Osteocyte (in vitro differentiated cells): ENCODE data around the gene PPP2R5C. TPM values are rescaled to one million over a fixed set of nuclear protein-coding genes. Genes with fewer than 3 reads are reported as not detected.
"Not testable (repeated sequence)": the region's sequence is repeated elsewhere in the genome, so short reads cannot be mapped to it uniquely, and the experiment has no call there.

Experiments
- DNase-seq: peaks from one replicate; pipeline ENCODE4 v3.0.0; 2021; ENCODE audit warnings: mixed read lengths; ENCODE audit not compliant: unreplicated experiment; ENCODE audit errors: extremely low spot score
- H3K27ac Mint-ChIP-seq: one replicate; pipeline ENCODE4 v1.8.0; 2021; ENCODE audit warnings: mild to moderate bottlenecking, mixed read lengths; ENCODE audit not compliant: unreplicated experiment
- H3K27me3 Mint-ChIP-seq: one replicate; pipeline ENCODE4 v1.8.0; 2021; ENCODE audit warnings: mixed read lengths; ENCODE audit not compliant: unreplicated experiment
- H3K36me3 Mint-ChIP-seq: one replicate; pipeline ENCODE4 v1.8.0; 2021; ENCODE audit warnings: mixed read lengths; ENCODE audit not compliant: unreplicated experiment
- H3K4me1 Mint-ChIP-seq: one replicate; pipeline ENCODE4 v1.8.0; 2021; ENCODE audit warnings: mixed read lengths; ENCODE audit not compliant: unreplicated experiment
- H3K4me3 Mint-ChIP-seq: one replicate; pipeline ENCODE4 v1.8.0; 2021; ENCODE audit warnings: mild to moderate bottlenecking, moderate library complexity, mixed read lengths; ENCODE audit not compliant: unreplicated experiment
- H3K9me3 Mint-ChIP-seq: one replicate; pipeline ENCODE4 v1.8.0; 2021; ENCODE audit warnings: mixed read lengths; ENCODE audit not compliant: unreplicated experiment
- CTCF ChIP-seq: fragments of 200-600 bp; sonication (generic); IDR thresholded peaks from 2 replicates; pipeline ENCODE4 v1.5.0; 2021; ENCODE audit warnings: antibody characterized with exemption, mild to moderate bottlenecking, moderate library complexity
- long read RNA-seq: library from polyadenylated mRNA; unstranded; transcript quantifications from one replicate; pipeline ENCODE4 v2.0.0, GENCODE V29; 2021
- total RNA-seq: library from RNA; stranded (reverse); gene quantifications from 2 replicates; pipeline ENCODE4 v1.2.1, GENCODE V29; 2021

The PPP2R5C gene
- total RNA-seq, result 115 and 116 TPM in 2 replicates
- long read RNA-seq, full-length matches to known transcripts, result 170 of 246 reads
- long read RNA-seq, partial matches to known transcripts, result 64 of 246 reads
- long read RNA-seq, other reads (novel, unspliced or antisense), result 12 of 246 reads

GRCh38 chr14:101761032-101761880 is at the start of gene PPP2R5C:
Gene PPP2R5C, plus strand, starts transcription at chr14:101761709. Its CDS starts 185 bp downstream, at chr14:101761894.
- no peak for TF ChIP-seq CTCF
- Mint-ChIP-seq H3K4me3 (peak within 1 kb of the TSS; percentile 82), H3K27ac (peak within 1 kb of the TSS; percentile 34), H3K27me3 (peaks cover 22% of the 10 kb centered on the region), H3K4me1 (peaks cover 15% of the 10 kb centered on the region), H3K9me3 (no peaks in the 10 kb centered on the region), H3K36me3 (peaks cover 20% of the 10 kb centered on the region)
- peak; percentile 96 for DNase-seq

- not testable (repeated sequence) for H3K4me3 Mint-ChIP-seq, H3K27me3 Mint-ChIP-seq, H3K27ac Mint-ChIP-seq, H3K9me3 Mint-ChIP-seq, H3K36me3 Mint-ChIP-seq, DNase-seq
- peaks cover 14% of the 10 kb centered on the region for H3K4me1 Mint-ChIP-seq
These were observed 49.7 kb upstream of the PPP2R5C start for GRCh38 chr14:101711857-101712233.

- not testable (repeated sequence) for H3K4me3 Mint-ChIP-seq, H3K27me3 Mint-ChIP-seq, DNase-seq, H3K27ac Mint-ChIP-seq, H3K9me3 Mint-ChIP-seq, H3K36me3 Mint-ChIP-seq
- H3K4me1 Mint-ChIP-seq, result peaks cover 11% of the 10 kb centered on the region
These were observed 49.2 kb upstream of the PPP2R5C start for GRCh38 chr14:101712341-101712740.

- not testable (repeated sequence) for H3K9me3 Mint-ChIP-seq, H3K4me1 Mint-ChIP-seq, H3K36me3 Mint-ChIP-seq, H3K4me3 Mint-ChIP-seq, H3K27me3 Mint-ChIP-seq, DNase-seq, H3K27ac Mint-ChIP-seq
These were observed 48.4 kb upstream of the PPP2R5C start for GRCh38 chr14:101713091-101713490.

GRCh38 chr14:101713621-101714349 is 47.7 kb upstream of the PPP2R5C start:
- H3K9me3 Mint-ChIP-seq, result peaks cover 3% of the 10 kb centered on the region
- no peak overlapping the region for H3K27ac Mint-ChIP-seq
- H3K36me3 Mint-ChIP-seq, result no peaks in the 10 kb centered on the region
- no peak for TF ChIP-seq CTCF
- peaks cover 6% of the 10 kb centered on the region for H3K4me1 Mint-ChIP-seq
- no peaks in the 10 kb centered on the region for H3K27me3 Mint-ChIP-seq
- peak; percentile 15 for DNase-seq
- no peak overlapping the region for H3K4me3 Mint-ChIP-seq

- Mint-ChIP-seq H3K36me3 (no peaks in the 10 kb centered on the region), H3K27ac (no peak overlapping the region), H3K27me3 (no peaks in the 10 kb centered on the region), H3K4me3 (no peak overlapping the region), H3K9me3 (peaks cover 3% of the 10 kb centered on the region), H3K4me1 (peaks cover 6% of the 10 kb centered on the region)
- no peak for DNase-seq
- no peak for TF ChIP-seq CTCF
These were observed 47.1 kb upstream of the PPP2R5C start for GRCh38 chr14:101714394-101714793.
